Measurements from ENCODE around the gene IL1RAPL2. TPM values are rescaled to one million over a fixed set of nuclear protein-coding genes. Genes with fewer than 3 reads are reported as not detected.

Gene IL1RAPL2
- polyA plus RNA-seq, 1 of the 3 experiments (the other 2 are of a cell fraction), result 0.13 TPM

GRCh38 chrX:104568304-104568915, 2.4 kb downstream of the IL1RAPL2 start:
- no peaks in the 10 kb centered on the region for H3K9me3 ChIP-seq
- no peak overlapping the region for H3K4me2 ChIP-seq
- H3K36me3 ChIP-seq (replicated peaks in 1 of 2; ENCODE audit: control insufficient read depth in 1 of 2, insufficient read depth in 2 of 2, low read length in 1 of 2), result no peaks in the 10 kb centered on the region
- H4K20me1 ChIP-seq (ENCODE audit: insufficient read depth), result no peaks in the 10 kb centered on the region
- H2AFZ ChIP-seq (ENCODE audit: low read depth), result no peak overlapping the region
- POLR2A ChIA-PET, result no interaction called here
- 11% methylated on average over 16 of the region's 23 CpGs for WGBS (ENCODE audit: low lambda C conversion rate)
- H3K9me2 ChIP-seq, result no peaks in the 10 kb centered on the region
- H3F3A ChIP-seq (replicated peaks; ENCODE audit: insufficient read depth), result no peaks in the 10 kb centered on the region
- H3K4me3 ChIP-seq (ENCODE audit: low read depth in 2 of 2, low read length in 1 of 2), result no peak overlapping the region
- H3K79me2 ChIP-seq (ENCODE audit: insufficient read depth), result no peaks in the 10 kb centered on the region
- no peak overlapping the region for H3K27ac ChIP-seq (ENCODE audit: low read depth in 2 of 2, low read length in 1 of 2)
- TF ChIP-seq POLR2AphosphoS5 (IDR thresholded peaks at IDR 0.05; ENCODE audit: low read depth, low read length) (no peak), RCOR1 (IDR thresholded peaks at IDR 0.05; ENCODE audit: low read length) (no peak), FOXM1 (IDR thresholded peaks at IDR 0.05; ENCODE audit: low read depth) (no peak), TCF12 (IDR thresholded peaks at IDR 0.05) (no peak), RAD21 (IDR thresholded peaks at IDR 0.05; ENCODE audit: low read length) (no peak), ELF1 (IDR thresholded peaks at IDR 0.05) (no peak), FOSL2 (IDR thresholded peaks at IDR 0.05; ENCODE audit: borderline replicate concordance, low read depth) (no peak), MXI1 (IDR thresholded peaks at IDR 0.05; ENCODE audit: low read depth, low read length) (no peak), NFIC (IDR thresholded peaks at IDR 0.05; ENCODE audit: borderline replicate concordance) (no peak), YY1 (IDR thresholded peaks at IDR 0.05; ENCODE audit: low read depth) (no peak), EZH2phosphoT487 (IDR thresholded peaks at IDR 0.05; ENCODE audit: borderline replicate concordance, low read depth) (no peak), MEF2A (IDR thresholded peaks at IDR 0.05; ENCODE audit: borderline replicate concordance, low read depth) (no peak), CTCF (IDR thresholded peaks at IDR 0.05) (no peak), MAX (IDR thresholded peaks at IDR 0.05; ENCODE audit: low read depth) (no peak)
- TF ChIP-seq, protein P1, sequence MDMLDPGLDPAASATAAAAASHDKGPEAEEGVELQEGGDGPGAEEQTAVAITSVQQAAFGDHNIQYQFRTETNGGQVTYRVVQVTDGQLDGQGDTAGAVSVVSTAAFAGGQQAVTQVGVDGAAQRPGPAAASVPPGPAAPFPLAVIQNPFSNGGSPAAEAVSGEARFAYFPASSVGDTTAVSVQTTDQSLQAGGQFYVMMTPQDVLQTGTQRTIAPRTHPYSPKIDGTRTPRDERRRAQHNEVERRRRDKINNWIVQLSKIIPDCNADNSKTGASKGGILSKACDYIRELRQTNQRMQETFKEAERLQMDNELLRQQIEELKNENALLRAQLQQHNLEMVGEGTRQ (IDR thresholded peaks at IDR 0.05; ENCODE audit: borderline replicate concordance, low read depth, low read length), result no peak
- TF ChIP-seq, protein P2, sequence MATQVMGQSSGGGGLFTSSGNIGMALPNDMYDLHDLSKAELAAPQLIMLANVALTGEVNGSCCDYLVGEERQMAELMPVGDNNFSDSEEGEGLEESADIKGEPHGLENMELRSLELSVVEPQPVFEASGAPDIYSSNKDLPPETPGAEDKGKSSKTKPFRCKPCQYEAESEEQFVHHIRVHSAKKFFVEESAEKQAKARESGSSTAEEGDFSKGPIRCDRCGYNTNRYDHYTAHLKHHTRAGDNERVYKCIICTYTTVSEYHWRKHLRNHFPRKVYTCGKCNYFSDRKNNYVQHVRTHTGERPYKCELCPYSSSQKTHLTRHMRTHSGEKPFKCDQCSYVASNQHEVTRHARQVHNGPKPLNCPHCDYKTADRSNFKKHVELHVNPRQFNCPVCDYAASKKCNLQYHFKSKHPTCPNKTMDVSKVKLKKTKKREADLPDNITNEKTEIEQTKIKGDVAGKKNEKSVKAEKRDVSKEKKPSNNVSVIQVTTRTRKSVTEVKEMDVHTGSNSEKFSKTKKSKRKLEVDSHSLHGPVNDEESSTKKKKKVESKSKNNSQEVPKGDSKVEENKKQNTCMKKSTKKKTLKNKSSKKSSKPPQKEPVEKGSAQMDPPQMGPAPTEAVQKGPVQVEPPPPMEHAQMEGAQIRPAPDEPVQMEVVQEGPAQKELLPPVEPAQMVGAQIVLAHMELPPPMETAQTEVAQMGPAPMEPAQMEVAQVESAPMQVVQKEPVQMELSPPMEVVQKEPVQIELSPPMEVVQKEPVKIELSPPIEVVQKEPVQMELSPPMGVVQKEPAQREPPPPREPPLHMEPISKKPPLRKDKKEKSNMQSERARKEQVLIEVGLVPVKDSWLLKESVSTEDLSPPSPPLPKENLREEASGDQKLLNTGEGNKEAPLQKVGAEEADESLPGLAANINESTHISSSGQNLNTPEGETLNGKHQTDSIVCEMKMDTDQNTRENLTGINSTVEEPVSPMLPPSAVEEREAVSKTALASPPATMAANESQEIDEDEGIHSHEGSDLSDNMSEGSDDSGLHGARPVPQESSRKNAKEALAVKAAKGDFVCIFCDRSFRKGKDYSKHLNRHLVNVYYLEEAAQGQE (IDR thresholded peaks at IDR 0.05; ENCODE audit: low read depth, low read length), result no peak
- CTCF ChIA-PET, result no interaction called here
- H3K27me3 ChIP-seq (ENCODE audit: insufficient read depth), result peaks cover 54% of the 10 kb centered on the region
- H3K4me1 ChIP-seq (ENCODE audit: control insufficient read depth in 1 of 2, insufficient read depth in 2 of 2, low read depth in 1 of 2, low read length in 1 of 2), result no peaks in the 10 kb centered on the region
- H3K9ac ChIP-seq, result no peak overlapping the region
- DNase-seq, result peak; percentile 1

Data from SK-N-SH (cell line).